Suppressor macrophage treated with lipopolysaccharide for 1 hour (primary cell): ENCODE results near the gene GPRASP3.

ENCODE experiments used
- DNase-seq, 3 donors: peaks; one replicate each; pipeline ENCODE4 v3.0.0-alpha.2; 2020 to 2022

GPRASP3 gene

GRCh38 chrX:102765217-102765616 lies 44.7 kb downstream of the GPRASP3 start:
- DNase-seq = no peak

GRCh38 chrX:102765809-102766208 lies 45.3 kb downstream of the GPRASP3 start:
- DNase-seq = no peak

GRCh38 chrX:102767287-102767686 lies 46.7 kb downstream of the GPRASP3 start:
- no peak for DNase-seq

GRCh38 chrX:102768987-102769761 lies 48.6 kb downstream of the GPRASP3 start:
- DNase-seq = peak; percentile 80 to 88 (median 86)
